Neural cell (in vitro differentiated cells): Measurements from ENCODE around the gene CCL26. TPM values are rescaled to one million over a fixed set of nuclear protein-coding genes. Genes with fewer than 3 reads are reported as not detected.
"Not testable (repeated sequence)": the region's sequence is repeated elsewhere in the genome, so short reads cannot be mapped to it uniquely, and the experiment has no call there.

Source experiments
- H2AFZ ChIP-seq: fragments of 200-600, 300-800 bp; sonication (generic), shearing (Covaris generic); 2 replicates; pipeline ENCODE4 v1.6.0; 2014; ENCODE audit warnings: low read depth, mild to moderate bottlenecking, antibody characterized with exemption, low read length, moderate library complexity
- H3F3A ChIP-seq: fragments of 200-600 bp; shearing (Covaris generic); 2 replicates; pipeline ENCODE4 v1.6.1; 2016; ENCODE audit warnings: mild to moderate bottlenecking, moderate library complexity, mixed read lengths, antibody characterized with exemption, low read length; ENCODE audit not compliant: insufficient read depth, poor library complexity, severe bottlenecking
- H3K27ac ChIP-seq: fragments of 200-600, 300-800 bp; sonication (generic), shearing (Covaris generic); 2 replicates; pipeline ENCODE4 v1.5.1; 2014; ENCODE audit warnings: mild to moderate bottlenecking, low read length, moderate library complexity
- H3K27me3 ChIP-seq: fragments of 300-800, 200-600 bp; sonication (generic), shearing (Covaris generic); 2 replicates; pipeline ENCODE4 v1.6.0; 2014; ENCODE audit warnings: mild to moderate bottlenecking, low read depth, low read length, moderate library complexity; ENCODE audit not compliant: insufficient read depth
- H3K36me3 ChIP-seq: fragments of 300-800, 200-600 bp; sonication (generic), shearing (Covaris generic); 2 replicates; pipeline ENCODE4 v1.5.1; 2014; ENCODE audit warnings: mild to moderate bottlenecking, antibody characterized with exemption, low read length, moderate library complexity; ENCODE audit not compliant: insufficient read depth
- H3K4me2 ChIP-seq: fragments of 300-800, 200-600 bp; sonication (generic), shearing (Covaris generic); 2 replicates; pipeline ENCODE4 v1.6.0; 2014; ENCODE audit warnings: mild to moderate bottlenecking, low read length
- H3K4me3 ChIP-seq: fragments of 300-800, 200-600 bp; sonication (generic), shearing (Covaris generic); 2 replicates; pipeline ENCODE4 v1.5.1; 2014; ENCODE audit warnings: mild to moderate bottlenecking, low read length, moderate library complexity
- H3K79me2 ChIP-seq: fragments of 200-600 bp; shearing (Covaris generic); replicated peaks from 2 replicates; pipeline ENCODE4 v1.6.0; 2014; ENCODE audit warnings: mild to moderate bottlenecking, low read length, moderate library complexity; ENCODE audit not compliant: insufficient read depth
- H3K9ac ChIP-seq: fragments of 300-800, 200-600 bp; sonication (generic), shearing (Covaris generic); 2 replicates; pipeline ENCODE4 v1.6.1; 2016; ENCODE audit warnings: mild to moderate bottlenecking, low read length, mixed read lengths
- H3K9me2 ChIP-seq: fragments of 200-600 bp; shearing (Covaris generic); 2 replicates; pipeline ENCODE4 v1.6.1; 2016; ENCODE audit warnings: mild to moderate bottlenecking, low read length, mixed read lengths; ENCODE audit not compliant: insufficient read depth
- H3K9me3 ChIP-seq: fragments of 200-600, 300-800 bp; sonication (generic), shearing (Covaris generic); 2 replicates; pipeline ENCODE4 v1.6.1; 2016; ENCODE audit warnings: mild to moderate bottlenecking, mixed run types, low read length, moderate library complexity, mixed read lengths
- H4K20me1 ChIP-seq: fragments of 200-600 bp; shearing (Covaris generic); 2 replicates; pipeline ENCODE4 v1.6.1; 2016; ENCODE audit warnings: mild to moderate bottlenecking, mixed run types; ENCODE audit not compliant: insufficient read depth
- CTCF ChIP-seq: fragments of 450-650 bp; IDR thresholded peaks from 2 replicates; pipeline ENCODE4 v1.5.1; 2014; ENCODE audit warnings: antibody characterized with exemption, mild to moderate bottlenecking, moderate library complexity; ENCODE audit not compliant: poor library complexity, severe bottlenecking
- EP300 ChIP-seq: fragments of 450-650 bp; conservative IDR thresholded peaks from 2 replicates; pipeline ENCODE4 v1.6.1; 2014; ENCODE audit warnings: antibody characterized with exemption, mild to moderate bottlenecking, moderate library complexity; ENCODE audit not compliant: poor library complexity, severe bottlenecking
- EZH2 ChIP-seq: fragments of 200-600, 300-800 bp; shearing (Covaris generic), sonication (generic); IDR thresholded peaks from 2 replicates; pipeline ENCODE4 v1.6.1; 2014; ENCODE audit warnings: antibody characterized with exemption, low read length, borderline replicate concordance, mild to moderate bottlenecking; ENCODE audit not compliant: insufficient read depth, poor library complexity, severe bottlenecking
- MXI1 ChIP-seq: fragments of 450-650 bp; conservative IDR thresholded peaks from 2 replicates; pipeline ENCODE4 v1.6.1; 2014; ENCODE audit warnings: antibody characterized with exemption, mild to moderate bottlenecking; ENCODE audit not compliant: poor library complexity, severe bottlenecking
- POLR2AphosphoS5 ChIP-seq: IDR thresholded peaks from 2 replicates; pipeline ENCODE4 v1.6.1; 2012
- RAD21 ChIP-seq: fragments of 450-650 bp; conservative IDR thresholded peaks from 2 replicates; pipeline ENCODE4 v1.6.1; 2014; ENCODE audit warnings: antibody characterized with exemption, mild to moderate bottlenecking, moderate library complexity
- REST ChIP-seq: IDR thresholded peaks from 2 replicates; pipeline ENCODE4 v1.6.1; 2012; ENCODE audit warnings: borderline replicate concordance
- SMC3 ChIP-seq: fragments of 450-650 bp; conservative IDR thresholded peaks from 2 replicates; pipeline ENCODE4 v1.6.1; 2014; ENCODE audit warnings: antibody characterized with exemption, mild to moderate bottlenecking, moderate library complexity; ENCODE audit not compliant: poor library complexity
- polyA plus RNA-seq: library from polyadenylated mRNA; depleted of rRNA; stranded (reverse); fragments of >200 nt; gene quantifications from 2 replicates; pipeline ENCODE4 v1.2.3, GENCODE V29; 2014

CCL26 gene
- polyA plus RNA-seq, 1 donor from 2014 or later, result not detected

- H3K4me3 ChIP-seq, result no peak overlapping the region
- no peaks in the 10 kb centered on the region for H3K9me3 ChIP-seq
- TF ChIP-seq RAD21 (peak; percentile 87), SMC3 (peak; percentile 86), CTCF (peak; percentile 84), EZH2 (no peak)
- H4K20me1 ChIP-seq, result no peaks in the 10 kb centered on the region
- no peaks in the 10 kb centered on the region for H3K36me3 ChIP-seq
- no peak overlapping the region for H3K27ac ChIP-seq
- no peaks in the 10 kb centered on the region for H3F3A ChIP-seq
- H2AFZ ChIP-seq, result no peak overlapping the region
- H3K9me2 ChIP-seq, result no peaks in the 10 kb centered on the region
- no peak overlapping the region for H3K4me2 ChIP-seq
- H3K9ac ChIP-seq, result no peak overlapping the region
- H3K79me2 ChIP-seq, result no peaks in the 10 kb centered on the region
- H3K27me3 ChIP-seq, result no peaks in the 10 kb centered on the region
These were observed 9.6 kb downstream of the CCL26 start for GRCh38 chr7:75762350-75762917.

- not testable (repeated sequence) for H3K79me2 ChIP-seq, H3K9me3 ChIP-seq
These were observed 10.2 kb downstream of the CCL26 start for GRCh38 chr7:75761801-75762200.

GRCh38 chr7:75758491-75758890 lies 13.5 kb downstream of the CCL26 start:
- Histone ChIP-seq H2AFZ (no peak overlapping the region), H3K27ac (no peak overlapping the region), H3K9me2 (no peaks in the 10 kb centered on the region), H4K20me1 (no peaks in the 10 kb centered on the region), H3K36me3 (no peaks in the 10 kb centered on the region), H3K9me3 (no peaks in the 10 kb centered on the region), H3K27me3 (no peaks in the 10 kb centered on the region), H3K4me3 (no peak overlapping the region), H3K9ac (no peak overlapping the region), H3F3A (no peaks in the 10 kb centered on the region), H3K4me2 (no peak overlapping the region), H3K79me2 (no peaks in the 10 kb centered on the region)
- TF ChIP-seq MXI1, result no peak
- TF ChIP-seq REST, result no peak
- no peak for TF ChIP-seq RAD21
- no peak for TF ChIP-seq CTCF
- no peak for TF ChIP-seq EZH2
- TF ChIP-seq EP300, result no peak
- no peak for TF ChIP-seq POLR2AphosphoS5
- TF ChIP-seq SMC3, result no peak

More at GRCh38 chr7:75761801-75762200, 10.2 kb downstream of the CCL26 start:
- not testable (repeated sequence) for H3K27me3 ChIP-seq, H4K20me1 ChIP-seq, H3F3A ChIP-seq, H3K27ac ChIP-seq, H2AFZ ChIP-seq, H3K9me2 ChIP-seq, H3K4me2 ChIP-seq, H3K9ac ChIP-seq, H3K4me3 ChIP-seq, H3K36me3 ChIP-seq
